ENCODE measurements around the gene IFI44L.

Gene IFI44L

DNA sequence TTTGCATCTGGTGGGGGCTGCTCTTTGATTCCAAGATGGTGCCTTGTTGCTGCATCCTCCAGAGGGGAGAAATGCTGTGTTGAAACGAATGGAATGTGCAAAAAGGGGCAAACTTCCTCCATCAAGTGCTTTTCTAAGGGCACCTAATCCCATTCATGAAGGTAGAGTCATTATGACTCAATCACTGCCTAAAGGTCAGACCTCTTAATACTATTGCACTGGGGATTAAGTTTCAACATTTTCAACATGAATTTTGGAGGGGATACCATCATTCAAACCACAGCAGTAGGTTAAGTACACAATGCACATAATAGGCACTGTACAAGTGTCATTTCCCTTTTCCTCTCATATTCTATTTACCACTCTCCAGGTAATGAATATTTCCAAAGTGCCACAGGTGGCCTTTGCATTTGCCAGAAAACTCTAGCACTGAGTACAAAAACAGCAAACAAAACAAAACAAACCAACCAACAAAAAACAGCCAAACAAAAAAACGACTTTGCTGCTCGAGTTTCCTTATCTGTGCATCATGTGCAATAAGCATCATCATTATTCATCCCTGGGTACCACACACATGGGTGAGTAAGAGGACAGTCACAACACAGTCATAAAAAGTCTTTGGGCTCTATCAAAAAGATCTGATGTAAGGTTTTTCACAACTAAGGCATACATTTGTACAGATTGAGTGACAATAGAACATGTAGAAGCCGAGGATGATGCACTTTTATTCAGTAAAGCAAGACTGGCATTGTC lies 71.9 kb downstream of the IFI44L start:
- DNase-seq = no peak

Measured in SHP77 (cell line).